Activated naive CD4-positive, alpha-beta T cell treated with anti-CD3 and anti-CD28 coated beads, Interleukin-2, amount 50 U/mL, for 16 hours (primary cell): ENCODE measurements around the gene ATP9A.
A peak's percentile ranks its signal among the peaks of the same experiment; 100 is the strongest.
"Not testable (repeated sequence)": the region's sequence is repeated elsewhere in the genome, so short reads cannot be mapped to it uniquely, and the experiment has no call there.

ENCODE experiments used
- DNase-seq: peaks from one replicate; pipeline ENCODE4 v3.0.0-alpha.2; 2020

Gene ATP9A

GRCh38 chr20:51691703-51692102 lies 76.5 kb downstream of the ATP9A start:
- DNase-seq: no peak

GRCh38 chr20:51688600-51689244 lies 79.5 kb downstream of the ATP9A start:
- DNase-seq: no peak

GRCh38 chr20:51687630-51688029 lies 80.6 kb downstream of the ATP9A start:
- no peak for DNase-seq

- no peak for DNase-seq
Observed at GRCh38 chr20:51687108-51687507, 81.1 kb downstream of the ATP9A start.

GRCh38 chr20:51685494-51685893 lies 82.7 kb downstream of the ATP9A start:
- not testable (repeated sequence) for DNase-seq

GRCh38 chr20:51680067-51680749 lies 88.0 kb downstream of the ATP9A start:
- DNase-seq: no peak

GRCh38 chr20:51679254-51679921 lies 88.8 kb downstream of the ATP9A start:
- DNase-seq: no peak

GRCh38 chr20:51678026-51678697 lies 90.0 kb downstream of the ATP9A start:
- no peak for DNase-seq

GRCh38 chr20:51668947-51669346 lies 99.2 kb downstream of the ATP9A start:
- no peak for DNase-seq

- DNase-seq: no peak
Observed at GRCh38 chr20:51668515-51668914, 99.7 kb downstream of the ATP9A start.

- no peak for DNase-seq
Observed at GRCh38 chr20:51667491-51667890, 100.7 kb downstream of the ATP9A start.

GRCh38 chr20:51667002-51667408 lies 101.2 kb downstream of the ATP9A start:
- no peak for DNase-seq

GRCh38 chr20:51666126-51666525 lies 102.1 kb downstream of the ATP9A start:
- DNase-seq: no peak

- DNase-seq: no peak
Observed at GRCh38 chr20:51665543-51666118, 102.6 kb downstream of the ATP9A start.

GRCh38 chr20:51661609-51662178 lies 106.5 kb downstream of the ATP9A start:
- peak; percentile 29 for DNase-seq

- DNase-seq: no peak
Observed at GRCh38 chr20:51660672-51661608, 107.2 kb downstream of the ATP9A start.

- no peak for DNase-seq
Observed at GRCh38 chr20:51659491-51660050, 108.6 kb downstream of the ATP9A start.

GRCh38 chr20:51656726-51657260 lies 111.4 kb downstream of the ATP9A start:
- no peak for DNase-seq

GRCh38 chr20:51656089-51656488 lies 112.1 kb downstream of the ATP9A start:
- not testable (repeated sequence) for DNase-seq

- no peak for DNase-seq
Observed at GRCh38 chr20:51654495-51654894, 113.7 kb downstream of the ATP9A start.

- DNase-seq: no peak
Observed at GRCh38 chr20:51654060-51654459, 114.1 kb downstream of the ATP9A start.
